RWPE2 (cell line): Measurements from ENCODE around the gene MYO3B.
A peak's percentile ranks its signal among the peaks of the same experiment; 100 is the strongest.

Experiments used
- ATAC-seq: fragments of 200-7000 bp; cut with Tn5 transposase; 3 replicates; pipeline ENCODE4 v1.9.1; 2021; ENCODE audit warnings: low read depth
- DNase-seq: peaks from one replicate; pipeline ENCODE4 v3.0.0-alpha.2; 2020; ENCODE audit warnings: low spot score
- H3K27ac ChIP-seq: fragments of 450-650 bp; 2 replicates; pipeline ENCODE4 v1.5.1; 2017; ENCODE audit warnings: mild to moderate bottlenecking; ENCODE audit not compliant: poor library complexity, severe bottlenecking
- H3K27me3 ChIP-seq: fragments of 250-450 bp; sonication (Bioruptor Pico); 2 replicates; pipeline ENCODE4 v1.5.1; 2021; ENCODE audit warnings: mild to moderate bottlenecking, moderate library complexity; ENCODE audit not compliant: insufficient read depth, poor library complexity, severe bottlenecking
- H3K36me3 ChIP-seq: fragments of 250-450 bp; sonication (Bioruptor Pico); 2 replicates; pipeline ENCODE4 v1.5.1; 2020; ENCODE audit warnings: low read depth, mild to moderate bottlenecking, moderate library complexity
- H3K4me1 ChIP-seq: fragments of 250-450 bp; sonication (Bioruptor Pico); 2 replicates; pipeline ENCODE4 v1.5.1; 2021; ENCODE audit warnings: mild to moderate bottlenecking, moderate library complexity; ENCODE audit not compliant: insufficient read depth, poor library complexity, severe bottlenecking
- H3K4me3 ChIP-seq: fragments of 250-450 bp; sonication (Bioruptor Pico); 2 replicates; pipeline ENCODE4 v1.5.1; 2021; ENCODE audit warnings: mild to moderate bottlenecking, moderate library complexity; ENCODE audit not compliant: severe bottlenecking
- H3K9me3 ChIP-seq: fragments of 250-450 bp; sonication (Bioruptor Pico); 2 replicates; pipeline ENCODE4 v1.5.1; 2021; ENCODE audit warnings: mild to moderate bottlenecking, moderate library complexity; ENCODE audit not compliant: severe bottlenecking
- TF ChIP-seq, protein P1 (sequence below): fragments of 450-650 bp; IDR thresholded peaks from one replicate; pipeline ENCODE4 v1.5.1; 2017; ENCODE audit warnings: mild to moderate bottlenecking, moderate library complexity; ENCODE audit not compliant: poor library complexity, severe bottlenecking

MYO3B gene

DNA sequence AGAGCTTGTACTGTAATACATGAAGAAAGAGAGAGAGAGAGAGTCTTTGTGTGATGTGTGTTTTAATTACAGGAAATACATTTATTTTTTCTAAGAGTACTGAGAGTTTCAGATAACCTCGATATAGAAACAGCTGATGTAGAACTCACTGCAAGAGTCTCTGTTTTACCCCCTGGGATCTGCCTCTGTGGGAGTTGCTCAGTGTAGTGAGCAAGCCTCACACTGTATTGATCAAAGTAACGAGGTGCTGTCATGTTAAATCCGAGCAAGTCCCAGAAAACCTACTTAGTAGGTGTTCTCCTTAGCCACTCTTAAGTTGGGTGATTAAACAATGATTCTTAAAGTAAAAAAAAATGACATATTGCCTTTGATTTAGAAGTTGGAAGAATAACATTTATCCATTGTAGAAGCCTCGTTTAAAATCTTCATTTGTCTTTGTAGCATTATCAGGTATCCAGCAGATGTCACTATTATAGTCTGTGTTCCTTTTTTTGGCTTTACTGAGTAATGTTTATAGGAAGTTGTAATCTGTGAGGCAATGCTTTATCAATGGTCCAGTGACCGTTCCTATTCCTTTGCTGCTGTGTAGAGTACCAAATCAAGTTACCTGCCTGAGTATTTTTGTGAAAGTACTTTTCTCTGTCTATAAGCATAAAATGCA, 219.0 kb downstream of the MYO3B start:
- Histone ChIP-seq H3K9me3 (no peaks in the 10 kb centered on the region), H3K4me1 (no peaks in the 10 kb centered on the region), H3K4me3 (no peak overlapping the region), H3K36me3 (no peaks in the 10 kb centered on the region), H3K27ac (no peak overlapping the region), H3K27me3 (no peaks in the 10 kb centered on the region)
- ATAC-seq = peak; percentile 57; the same call in 2 of the 3 replicates
- DNase-seq = no peak
- TF ChIP-seq, protein P1, sequence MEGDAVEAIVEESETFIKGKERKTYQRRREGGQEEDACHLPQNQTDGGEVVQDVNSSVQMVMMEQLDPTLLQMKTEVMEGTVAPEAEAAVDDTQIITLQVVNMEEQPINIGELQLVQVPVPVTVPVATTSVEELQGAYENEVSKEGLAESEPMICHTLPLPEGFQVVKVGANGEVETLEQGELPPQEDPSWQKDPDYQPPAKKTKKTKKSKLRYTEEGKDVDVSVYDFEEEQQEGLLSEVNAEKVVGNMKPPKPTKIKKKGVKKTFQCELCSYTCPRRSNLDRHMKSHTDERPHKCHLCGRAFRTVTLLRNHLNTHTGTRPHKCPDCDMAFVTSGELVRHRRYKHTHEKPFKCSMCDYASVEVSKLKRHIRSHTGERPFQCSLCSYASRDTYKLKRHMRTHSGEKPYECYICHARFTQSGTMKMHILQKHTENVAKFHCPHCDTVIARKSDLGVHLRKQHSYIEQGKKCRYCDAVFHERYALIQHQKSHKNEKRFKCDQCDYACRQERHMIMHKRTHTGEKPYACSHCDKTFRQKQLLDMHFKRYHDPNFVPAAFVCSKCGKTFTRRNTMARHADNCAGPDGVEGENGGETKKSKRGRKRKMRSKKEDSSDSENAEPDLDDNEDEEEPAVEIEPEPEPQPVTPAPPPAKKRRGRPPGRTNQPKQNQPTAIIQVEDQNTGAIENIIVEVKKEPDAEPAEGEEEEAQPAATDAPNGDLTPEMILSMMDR = peak; percentile 70

DNA sequence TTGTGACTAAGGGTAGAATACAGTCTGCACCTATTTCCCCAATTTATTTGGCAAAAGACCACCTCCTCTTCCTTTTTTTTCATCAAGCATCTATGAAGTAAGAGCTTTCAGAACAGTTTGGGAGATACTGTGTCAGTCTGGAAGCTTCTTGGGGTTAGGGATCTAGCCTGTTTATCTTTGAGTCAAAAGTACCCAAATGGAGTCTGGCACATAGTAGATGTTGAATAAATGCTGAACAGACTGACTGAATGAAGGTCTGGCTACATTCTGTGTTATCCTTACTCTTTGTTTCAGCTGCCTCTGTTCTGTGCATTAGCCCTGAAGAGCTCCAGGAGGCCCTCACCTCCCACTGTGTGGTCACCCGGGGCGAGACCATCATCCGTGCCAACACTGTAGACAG, 223.2 kb downstream of the MYO3B start:
- Histone ChIP-seq H3K9me3 (no peaks in the 10 kb centered on the region), H3K27me3 (no peaks in the 10 kb centered on the region), H3K36me3 (no peaks in the 10 kb centered on the region), H3K27ac (no peak overlapping the region), H3K4me1 (no peaks in the 10 kb centered on the region), H3K4me3 (no peak overlapping the region)
- TF ChIP-seq, protein P1 = no peak
- DNase-seq = no peak
- ATAC-seq = no peak

DNA sequence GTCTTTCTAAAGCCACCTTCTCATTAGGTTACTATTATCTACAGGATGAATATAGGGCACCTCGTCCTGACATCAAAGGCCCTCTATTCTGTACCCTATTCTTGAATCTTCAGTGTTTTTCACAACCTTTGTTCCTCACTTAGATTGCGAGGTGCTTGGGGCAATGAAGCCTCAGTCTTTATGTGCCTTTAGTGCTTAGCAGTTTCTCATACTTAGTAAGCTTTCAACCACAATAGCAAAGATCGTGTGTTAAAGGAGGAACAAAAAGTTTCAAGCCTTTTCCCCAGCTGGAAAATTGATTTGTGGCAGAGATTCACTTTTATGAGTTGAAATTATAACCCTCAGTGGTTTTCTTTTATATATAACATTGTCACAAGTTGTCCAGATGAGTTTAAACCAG, 226.9 kb downstream of the MYO3B start:
- ATAC-seq (no peak), DNase-seq (no peak)
- Histone ChIP-seq H3K9me3 (no peaks in the 10 kb centered on the region), H3K36me3 (no peaks in the 10 kb centered on the region), H3K27ac (no peak overlapping the region), H3K4me3 (no peak overlapping the region), H3K4me1 (no peaks in the 10 kb centered on the region), H3K27me3 (no peaks in the 10 kb centered on the region)
- TF ChIP-seq, protein P1 = no peak

DNA sequence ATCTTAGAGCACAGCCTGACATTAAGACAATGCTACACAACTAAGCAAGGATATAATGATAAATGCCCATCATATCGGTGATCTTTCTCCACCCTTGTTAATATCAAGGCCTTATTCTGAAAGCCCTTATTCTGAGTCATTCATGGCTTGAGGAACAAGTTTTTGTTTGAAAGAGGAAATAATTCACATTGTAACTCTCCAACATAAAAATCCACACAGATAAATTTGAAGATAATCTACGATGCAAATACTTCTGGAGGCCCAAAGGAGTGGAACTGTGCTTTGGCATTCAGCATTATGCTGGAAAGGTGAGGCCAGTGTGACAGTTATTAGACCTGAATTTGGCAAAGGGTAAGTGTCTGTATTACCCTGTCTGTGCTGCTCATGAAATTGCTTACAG, 227.4 kb downstream of the MYO3B start:
- no peak for ATAC-seq
- no peak for DNase-seq
- Histone ChIP-seq H3K9me3 (no peaks in the 10 kb centered on the region), H3K4me1 (no peaks in the 10 kb centered on the region), H3K27ac (no peak overlapping the region), H3K36me3 (no peaks in the 10 kb centered on the region), H3K4me3 (no peak overlapping the region), H3K27me3 (no peaks in the 10 kb centered on the region)
- TF ChIP-seq, protein P1 = no peak

DNA sequence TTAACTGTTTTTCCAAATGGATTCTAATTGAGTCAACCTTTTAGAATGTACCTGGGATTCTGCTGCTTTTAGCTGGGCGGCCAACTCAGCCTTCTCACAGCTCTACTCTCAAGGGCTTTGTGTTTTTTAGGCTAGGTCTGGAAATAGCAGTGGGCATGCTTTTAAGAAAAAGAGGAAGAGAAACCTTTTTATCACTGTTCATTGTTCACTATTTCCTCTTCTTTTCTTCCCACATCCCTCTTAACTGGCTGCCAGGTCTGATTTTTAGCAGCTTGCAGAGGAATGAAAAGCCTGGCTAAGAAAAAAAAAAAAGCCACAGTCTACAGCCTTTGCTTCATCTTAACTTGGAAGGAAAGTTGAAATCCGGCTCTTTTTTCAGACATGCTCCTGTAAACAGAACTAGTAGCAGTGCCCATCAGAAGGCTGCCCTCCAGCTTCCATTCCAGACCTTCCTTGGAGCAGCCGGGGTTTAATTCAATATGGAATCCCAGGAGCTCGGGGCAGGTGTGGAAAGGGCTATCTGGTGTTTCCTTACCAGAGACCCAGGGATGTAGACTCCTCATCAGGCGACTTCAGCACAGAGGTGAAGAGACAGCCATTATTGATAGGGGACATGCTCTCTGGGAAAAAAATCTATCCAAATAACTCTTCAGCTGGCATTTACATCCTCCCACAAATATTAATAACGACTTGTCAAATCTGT, 230.7 kb downstream of the MYO3B start:
- Histone ChIP-seq H3K4me3 (no peak overlapping the region), H3K9me3 (no peaks in the 10 kb centered on the region), H3K27ac (no peak overlapping the region), H3K4me1 (no peaks in the 10 kb centered on the region), H3K36me3 (no peaks in the 10 kb centered on the region), H3K27me3 (no peaks in the 10 kb centered on the region)
- no peak for DNase-seq
- TF ChIP-seq, protein P1 = no peak
- ATAC-seq = no peak
